Measurements from ENCODE around the gene ADAMTS1.

DNA sequence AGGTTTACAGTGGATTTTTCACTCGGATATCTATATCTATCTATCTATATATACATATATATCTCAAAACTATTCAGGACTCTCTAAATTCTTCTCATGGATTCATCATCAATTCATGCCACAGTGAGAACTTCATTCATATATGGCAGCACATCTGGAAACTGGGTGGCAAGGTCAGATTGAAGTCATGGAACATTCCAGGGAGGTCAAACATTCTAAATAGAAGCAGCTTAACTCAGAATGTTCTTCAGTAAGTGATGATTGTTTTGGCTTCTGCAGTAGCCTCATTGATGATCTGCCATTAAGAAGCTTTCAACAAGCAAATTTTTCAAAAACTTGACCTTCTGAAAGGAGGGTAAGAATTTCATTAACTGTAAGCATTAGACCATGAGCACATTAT is 46.9 kb upstream of the ADAMTS1 start:
- TF ChIP-seq, protein P1, sequence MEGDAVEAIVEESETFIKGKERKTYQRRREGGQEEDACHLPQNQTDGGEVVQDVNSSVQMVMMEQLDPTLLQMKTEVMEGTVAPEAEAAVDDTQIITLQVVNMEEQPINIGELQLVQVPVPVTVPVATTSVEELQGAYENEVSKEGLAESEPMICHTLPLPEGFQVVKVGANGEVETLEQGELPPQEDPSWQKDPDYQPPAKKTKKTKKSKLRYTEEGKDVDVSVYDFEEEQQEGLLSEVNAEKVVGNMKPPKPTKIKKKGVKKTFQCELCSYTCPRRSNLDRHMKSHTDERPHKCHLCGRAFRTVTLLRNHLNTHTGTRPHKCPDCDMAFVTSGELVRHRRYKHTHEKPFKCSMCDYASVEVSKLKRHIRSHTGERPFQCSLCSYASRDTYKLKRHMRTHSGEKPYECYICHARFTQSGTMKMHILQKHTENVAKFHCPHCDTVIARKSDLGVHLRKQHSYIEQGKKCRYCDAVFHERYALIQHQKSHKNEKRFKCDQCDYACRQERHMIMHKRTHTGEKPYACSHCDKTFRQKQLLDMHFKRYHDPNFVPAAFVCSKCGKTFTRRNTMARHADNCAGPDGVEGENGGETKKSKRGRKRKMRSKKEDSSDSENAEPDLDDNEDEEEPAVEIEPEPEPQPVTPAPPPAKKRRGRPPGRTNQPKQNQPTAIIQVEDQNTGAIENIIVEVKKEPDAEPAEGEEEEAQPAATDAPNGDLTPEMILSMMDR (tag by site-specific recombination; IDR thresholded peaks at IDR 0.05) = no peak
- TF ChIP-seq ZFP3 (tag by site-specific recombination; IDR thresholded peaks at IDR 0.05; ENCODE audit: low read depth) (no peak), GLI2 (tag by site-specific recombination; IDR thresholded peaks at IDR 0.05; ENCODE audit: borderline replicate concordance, low read depth) (no peak), ZNF621 (tag by site-specific recombination; IDR thresholded peaks at IDR 0.05) (no peak), BCL11A (tag by site-specific recombination; IDR thresholded peaks at IDR 0.05; ENCODE audit: low read depth) (no peak), ZFP41 (tag by site-specific recombination; IDR thresholded peaks at IDR 0.05; ENCODE audit: borderline replicate concordance) (no peak), ZNF747 (tag by site-specific recombination; IDR thresholded peaks at IDR 0.05) (no peak), KLF1 (tag by site-specific recombination; IDR thresholded peaks at IDR 0.05) (no peak)
- TF ChIP-seq, protein P2, sequence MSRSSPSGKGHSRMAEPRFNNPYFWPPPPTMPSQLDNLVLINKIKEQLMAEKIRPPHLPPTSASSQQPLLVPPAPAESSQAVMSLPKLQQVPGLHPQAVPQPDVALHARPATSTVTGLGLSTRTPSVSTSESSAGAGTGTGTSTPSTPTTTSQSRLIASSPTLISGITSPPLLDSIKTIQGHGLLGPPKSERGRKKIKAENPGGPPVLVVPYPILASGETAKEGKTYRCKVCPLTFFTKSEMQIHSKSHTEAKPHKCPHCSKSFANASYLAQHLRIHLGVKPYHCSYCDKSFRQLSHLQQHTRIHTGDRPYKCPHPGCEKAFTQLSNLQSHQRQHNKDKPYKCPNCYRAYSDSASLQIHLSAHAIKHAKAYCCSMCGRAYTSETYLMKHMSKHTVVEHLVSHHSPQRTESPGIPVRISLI (tag by site-specific recombination; IDR thresholded peaks at IDR 0.05) = no peak
- TF ChIP-seq, protein P3, sequence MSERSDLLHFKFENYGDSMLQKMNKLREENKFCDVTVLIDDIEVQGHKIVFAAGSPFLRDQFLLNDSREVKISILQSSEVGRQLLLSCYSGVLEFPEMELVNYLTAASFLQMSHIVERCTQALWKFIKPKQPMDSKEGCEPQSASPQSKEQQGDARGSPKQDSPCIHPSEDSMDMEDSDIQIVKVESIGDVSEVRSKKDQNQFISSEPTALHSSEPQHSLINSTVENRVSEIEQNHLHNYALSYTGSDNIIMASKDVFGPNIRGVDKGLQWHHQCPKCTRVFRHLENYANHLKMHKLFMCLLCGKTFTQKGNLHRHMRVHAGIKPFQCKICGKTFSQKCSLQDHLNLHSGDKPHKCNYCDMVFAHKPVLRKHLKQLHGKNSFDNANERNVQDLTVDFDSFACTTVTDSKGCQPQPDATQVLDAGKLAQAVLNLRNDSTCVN (tag by site-specific recombination; optimal IDR thresholded peaks at IDR 0.05) = no peak
- TF ChIP-seq, protein P4, sequence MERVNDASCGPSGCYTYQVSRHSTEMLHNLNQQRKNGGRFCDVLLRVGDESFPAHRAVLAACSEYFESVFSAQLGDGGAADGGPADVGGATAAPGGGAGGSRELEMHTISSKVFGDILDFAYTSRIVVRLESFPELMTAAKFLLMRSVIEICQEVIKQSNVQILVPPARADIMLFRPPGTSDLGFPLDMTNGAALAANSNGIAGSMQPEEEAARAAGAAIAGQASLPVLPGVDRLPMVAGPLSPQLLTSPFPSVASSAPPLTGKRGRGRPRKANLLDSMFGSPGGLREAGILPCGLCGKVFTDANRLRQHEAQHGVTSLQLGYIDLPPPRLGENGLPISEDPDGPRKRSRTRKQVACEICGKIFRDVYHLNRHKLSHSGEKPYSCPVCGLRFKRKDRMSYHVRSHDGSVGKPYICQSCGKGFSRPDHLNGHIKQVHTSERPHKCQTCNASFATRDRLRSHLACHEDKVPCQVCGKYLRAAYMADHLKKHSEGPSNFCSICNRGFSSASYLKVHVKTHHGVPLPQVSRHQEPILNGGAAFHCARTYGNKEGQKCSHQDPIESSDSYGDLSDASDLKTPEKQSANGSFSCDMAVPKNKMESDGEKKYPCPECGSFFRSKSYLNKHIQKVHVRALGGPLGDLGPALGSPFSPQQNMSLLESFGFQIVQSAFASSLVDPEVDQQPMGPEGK (tag by site-specific recombination; IDR thresholded peaks at IDR 0.05) = no peak

Measured in HEK293 (cell line).